HEK293 (cell line): ENCODE results near the gene THAP4.

Experiments used
- CTCF ChIA-PET: fragments of 350-600 bp; formaldehyde crosslinking; extraction: SDS; loops from one replicate; lab custom pipeline; 2021; ENCODE audit warnings: antibody characterized with exemption; lab: Yijun Ruan, JAX
- POLR2A ChIA-PET: fragments of 300-600 bp; formaldehyde crosslinking; extraction: SDS; loops from one replicate; lab custom pipeline; 2020; ENCODE audit warnings: antibody characterized with exemption, inconsistent platforms; lab: Yijun Ruan, JAX
- H3K27ac ChIP-seq: fragments of 200-500 bp; sonication (Bioruptor generic); 2 replicates; pipeline ENCODE4 v1.5.1; 2014; ENCODE audit warnings: low read depth, low read length, control low read depth, inconsistent platforms; ENCODE audit errors: extremely low read depth
- H3K36me3 ChIP-seq, 2 experiments: fragments of 200-500 bp in 1 of 2; sonication (Bioruptor generic) in 1 of 2; 1 replicate in 1 of 2; 2 replicates in 1 of 2; pipeline ENCODE4 v1.5.1; 2014 to 2017; ENCODE audit warnings: inconsistent platforms in 2 of 2, low read length in 2 of 2; ENCODE audit not compliant: control insufficient read depth in 2 of 2, insufficient read depth in 1 of 2
- H3K4me1 ChIP-seq: fragments of 200-500 bp; sonication (Bioruptor generic); 2 replicates; pipeline ENCODE4 v1.5.1; 2014; ENCODE audit warnings: mild to moderate bottlenecking, low read length, inconsistent platforms; ENCODE audit not compliant: control insufficient read depth, insufficient read depth
- H3K4me3 ChIP-seq: 2 replicates; pipeline ENCODE4 v1.5.1; 2011; ENCODE audit warnings: low read depth, mild to moderate bottlenecking, control low read depth, low read length, moderate library complexity
- H3K9me3 ChIP-seq: fragments of 200-500 bp; sonication (Bioruptor generic); 2 replicates; pipeline ENCODE4 v1.5.1; 2014; ENCODE audit warnings: low read depth, low read length, inconsistent platforms; ENCODE audit not compliant: control insufficient read depth, insufficient read depth
- IKZF3 ChIP-seq: fragments of 450-650 bp; IDR thresholded peaks from 2 replicates; pipeline ENCODE4 v1.5.0; 2018; ENCODE audit warnings: missing biosample characterization, mild to moderate bottlenecking, missing genetic modification characterization, moderate library complexity
- MYNN ChIP-seq: fragments of 450-650 bp; formaldehyde crosslinking; IDR thresholded peaks from 2 replicates; pipeline ENCODE4 v1.5.1; 2016; ENCODE audit warnings: missing biosample characterization, missing genetic modification characterization, borderline replicate concordance
- MZF1 ChIP-seq: fragments of 450-650 bp; formaldehyde crosslinking; IDR thresholded peaks from 2 replicates; pipeline ENCODE4 v1.5.1; 2017; ENCODE audit warnings: missing biosample characterization, missing genetic modification characterization, borderline replicate concordance
- SALL2 ChIP-seq: fragments of 450-650 bp; formaldehyde crosslinking; IDR thresholded peaks from 2 replicates; pipeline ENCODE4 v1.5.0; 2017; ENCODE audit warnings: missing biosample characterization, mild to moderate bottlenecking, missing genetic modification characterization, borderline replicate concordance
- SCRT1 ChIP-seq: fragments of 450-650 bp; formaldehyde crosslinking; IDR thresholded peaks from 2 replicates; pipeline ENCODE4 v1.5.1; 2016; ENCODE audit warnings: missing biosample characterization, missing genetic modification characterization, borderline replicate concordance
- SP2 ChIP-seq: fragments of 450-650 bp; formaldehyde crosslinking; IDR thresholded peaks from 2 replicates; pipeline ENCODE4 v1.5.1; 2016; ENCODE audit warnings: missing biosample characterization, missing genetic modification characterization
- ZBTB17 ChIP-seq: fragments of 450-650 bp; formaldehyde crosslinking; IDR thresholded peaks from 2 replicates; pipeline ENCODE4 v1.5.1; 2016; ENCODE audit warnings: missing biosample characterization, missing genetic modification characterization
- ZFHX2 ChIP-seq: fragments of 450-650 bp; formaldehyde crosslinking; conservative IDR thresholded peaks from 2 replicates; pipeline ENCODE4 v1.5.1; 2016; ENCODE audit warnings: missing biosample characterization, missing genetic modification characterization
- ZFP3 ChIP-seq: fragments of 450-650 bp; formaldehyde crosslinking; IDR thresholded peaks from 2 replicates; pipeline ENCODE4 v1.5.1; 2016; ENCODE audit warnings: low read depth, missing biosample characterization, missing genetic modification characterization
- ZNF114 ChIP-seq: fragments of 450-650 bp; formaldehyde crosslinking; IDR thresholded peaks from 2 replicates; pipeline ENCODE4 v1.5.0; 2017; ENCODE audit warnings: missing biosample characterization, missing genetic modification characterization
- ZNF2 ChIP-seq: fragments of 450-650 bp; formaldehyde crosslinking; IDR thresholded peaks from 2 replicates; pipeline ENCODE4 v1.5.1; 2016; ENCODE audit warnings: missing biosample characterization, missing genetic modification characterization
- ZNF266 ChIP-seq: fragments of 450-650 bp; formaldehyde crosslinking; IDR thresholded peaks from 2 replicates; pipeline ENCODE4 v1.5.1; 2016; ENCODE audit warnings: missing biosample characterization, missing genetic modification characterization, low read depth
- ZNF274 ChIP-seq, 2 experiments: fragments of 200-500 bp in 1 of 2; fragments of 450-650 bp in 1 of 2; sonication (Bioruptor generic) in 1 of 2; formaldehyde crosslinking in 1 of 2; IDR thresholded peaks; 2 replicates each; pipeline versions ENCODE4 v1.5.1 to v1.6.1; 2014 to 2016; ENCODE audit warnings: borderline replicate concordance in 1 of 2, inconsistent platforms in 1 of 2, low read length in 1 of 2, missing biosample characterization in 1 of 2, missing genetic modification characterization in 1 of 2
- ZNF433 ChIP-seq: fragments of 450-650 bp; formaldehyde crosslinking; IDR thresholded peaks from 2 replicates; pipeline ENCODE4 v1.5.1; 2016; ENCODE audit warnings: missing biosample characterization, missing genetic modification characterization, low read depth
- ZNF48 ChIP-seq: fragments of 450-650 bp; formaldehyde crosslinking; IDR thresholded peaks from 2 replicates; pipeline ENCODE4 v1.5.1; 2016; ENCODE audit warnings: missing biosample characterization, missing genetic modification characterization
- ZNF501 ChIP-seq: fragments of 450-650 bp; formaldehyde crosslinking; IDR thresholded peaks from 2 replicates; pipeline ENCODE4 v1.5.1; 2016; ENCODE audit warnings: missing biosample characterization, missing genetic modification characterization
- ZNF621 ChIP-seq: fragments of 450-650 bp; formaldehyde crosslinking; IDR thresholded peaks from 2 replicates; pipeline ENCODE4 v1.5.1; 2017; ENCODE audit warnings: missing biosample characterization, missing genetic modification characterization
- ZNF626 ChIP-seq: fragments of 450-650 bp; sonication (Bioruptor Pico); formaldehyde crosslinking; IDR thresholded peaks from 2 replicates; pipeline ENCODE4 v1.5.1; 2018; ENCODE audit warnings: missing biosample characterization, missing genetic modification characterization, inconsistent platforms
- ZNF639 ChIP-seq: fragments of 450-650 bp; formaldehyde crosslinking; IDR thresholded peaks from 2 replicates; pipeline ENCODE4 v1.5.1; 2016; ENCODE audit warnings: missing biosample characterization, missing genetic modification characterization
- ZNF677 ChIP-seq: fragments of 450-650 bp; IDR thresholded peaks from 2 replicates; pipeline ENCODE4 v1.5.0; 2018; ENCODE audit warnings: missing biosample characterization, mild to moderate bottlenecking, missing genetic modification characterization, moderate library complexity
- ZNF792 ChIP-seq: fragments of 450-650 bp; formaldehyde crosslinking; IDR thresholded peaks from 2 replicates; pipeline ENCODE4 v1.5.1; 2016; ENCODE audit warnings: missing biosample characterization, missing genetic modification characterization
- TF ChIP-seq, protein P1 (sequence below): fragments of 450-650 bp; formaldehyde crosslinking; IDR thresholded peaks from 2 replicates; pipeline ENCODE4 v1.5.1; 2016; ENCODE audit warnings: missing biosample characterization, missing genetic modification characterization

The THAP4 gene

GRCh38 chr2:241673189-241673663 lies 36.3 kb upstream of the THAP4 start:
- Histone ChIP-seq H3K4me1 (no peaks in the 10 kb centered on the region), H3K27ac (no peak overlapping the region), H3K36me3 (peaks cover 3 to 90% of the 10 kb centered on the region in 2 experiments; a peak in 2 of 3 replicates), H3K9me3 (no peaks in the 10 kb centered on the region), H3K4me3 (no peak overlapping the region)
- no peak for TF ChIP-seq ZNF621 (tag by site-specific recombination)
- no peak for TF ChIP-seq ZFP3
- TF ChIP-seq SALL2 (tag by site-specific recombination) = no peak
- TF ChIP-seq ZBTB17 (tag by site-specific recombination) = no peak
- TF ChIP-seq, protein P1, sequence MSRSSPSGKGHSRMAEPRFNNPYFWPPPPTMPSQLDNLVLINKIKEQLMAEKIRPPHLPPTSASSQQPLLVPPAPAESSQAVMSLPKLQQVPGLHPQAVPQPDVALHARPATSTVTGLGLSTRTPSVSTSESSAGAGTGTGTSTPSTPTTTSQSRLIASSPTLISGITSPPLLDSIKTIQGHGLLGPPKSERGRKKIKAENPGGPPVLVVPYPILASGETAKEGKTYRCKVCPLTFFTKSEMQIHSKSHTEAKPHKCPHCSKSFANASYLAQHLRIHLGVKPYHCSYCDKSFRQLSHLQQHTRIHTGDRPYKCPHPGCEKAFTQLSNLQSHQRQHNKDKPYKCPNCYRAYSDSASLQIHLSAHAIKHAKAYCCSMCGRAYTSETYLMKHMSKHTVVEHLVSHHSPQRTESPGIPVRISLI = no peak
- TF ChIP-seq ZNF677 (tag by site-specific recombination) = no peak
- no peak for TF ChIP-seq MYNN (tag by site-specific recombination)
- TF ChIP-seq ZNF433 (tag by site-specific recombination) = no peak
- TF ChIP-seq ZNF2 (tag by site-specific recombination) = no peak
- TF ChIP-seq ZNF274 (IDR thresholded peaks at IDR 0.05; ENCODE audit: low read length) = no peak
- no peak for TF ChIP-seq ZNF274 (tag by site-specific recombination; IDR thresholded peaks at IDR 0.05; ENCODE audit: borderline replicate concordance)
- no peak for TF ChIP-seq SCRT1 (tag by site-specific recombination)
- no peak for TF ChIP-seq ZNF114 (tag by site-specific recombination)
- no peak for TF ChIP-seq SP2 (tag by site-specific recombination)
- no peak for TF ChIP-seq ZNF792
- TF ChIP-seq ZNF501 (tag by site-specific recombination) = no peak
- no peak for TF ChIP-seq IKZF3
- TF ChIP-seq ZNF639 = no peak
- no peak for TF ChIP-seq ZNF266 (tag by site-specific recombination)
- POLR2A ChIA-PET = interaction anchor here (1.0 kb wide), 1 partner anchor 13 kb away, joined by 5 read pairs; the partner anchor contains the start of gene DTYMK
- CTCF ChIA-PET = interaction anchor here (0.7 kb wide), 1 partner anchor 205 kb away, joined by 3 read pairs; no protein-coding TSS in a partner anchor

GRCh38 chr2:241672243-241673188 lies 35.6 kb upstream of the THAP4 start:
- Histone ChIP-seq H3K36me3 (peaks cover 0 to 90% of the 10 kb centered on the region in 2 experiments; a peak in 1 of 3 replicates), H3K9me3 (no peaks in the 10 kb centered on the region), H3K4me3 (no peak overlapping the region), H3K27ac (no peak overlapping the region), H3K4me1 (no peaks in the 10 kb centered on the region)
- POLR2A ChIA-PET = interaction anchor here (1.0 kb wide), 1 partner anchor 14 kb away, joined by 5 read pairs; the partner anchor contains the start of gene DTYMK
- TF ChIP-seq ZFHX2 (0 out of 2 replicates have a peak, but pooled peaks have one; percentile 30), ZNF626 (tag by site-specific recombination) (no peak), ZNF501 (tag by site-specific recombination) (no peak), MZF1 (tag by site-specific recombination) (no peak), ZNF48 (tag by site-specific recombination) (no peak)
- CTCF ChIA-PET = no interaction called here
